A549 (cell line): ENCODE data around the gene CHST7.

ENCODE experiments used
- CHD2 ChIP-seq: fragments of 150-350 bp; IDR thresholded peaks from 2 replicates; pipeline ENCODE4 v1.6.1; 2014; ENCODE audit warnings: low read length; ENCODE audit not compliant: partially characterized antibody
- JUN ChIP-seq, 2 experiments: fragments of >200 bp; sonication (Bioruptor Twin); formaldehyde crosslinking; IDR thresholded peaks; 2 replicates in 1 of 2; 3 replicates in 1 of 2; pipeline ENCODE4 v1.6.1; 2016 to 2017
- RAD21 ChIP-seq, 2 experiments: fragments of >200 bp in 1 of 2; sonication (Bioruptor Twin) in 1 of 2; formaldehyde crosslinking in 1 of 2; IDR thresholded peaks in 1 of 2; conservative IDR thresholded peaks in 1 of 2; 2 replicates in 1 of 2; 3 replicates in 1 of 2; pipeline ENCODE4 v1.6.1; 2012 to 2018; ENCODE audit warnings: inconsistent platforms in 1 of 2
- TF ChIP-seq, protein P1 (sequence below): fragments of >200 bp; sonication (Bioruptor Twin); formaldehyde crosslinking; IDR thresholded peaks from 3 replicates; pipeline ENCODE4 v1.5.1; 2016

DNA sequence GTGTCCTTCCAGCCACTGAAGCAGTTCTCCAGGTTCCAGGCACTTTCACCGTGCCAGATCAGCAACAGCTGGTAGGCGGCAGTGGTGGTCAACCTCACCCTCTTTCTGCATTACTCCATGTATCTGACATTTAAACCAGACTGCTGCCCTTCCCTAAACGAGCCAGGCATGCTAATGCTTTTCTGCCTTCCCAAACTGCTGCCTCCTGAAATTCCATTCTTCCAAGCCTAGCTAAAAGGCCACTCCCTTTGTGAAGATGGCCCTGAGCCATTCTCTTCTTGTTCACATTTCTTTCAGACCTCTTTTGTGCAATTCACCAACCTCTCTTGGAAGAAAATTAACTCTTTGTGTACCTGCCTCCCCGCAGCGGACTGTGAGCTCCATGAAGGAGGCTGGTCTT lies 73.7 kb downstream of the CHST7 start:
- TF ChIP-seq, protein P1, sequence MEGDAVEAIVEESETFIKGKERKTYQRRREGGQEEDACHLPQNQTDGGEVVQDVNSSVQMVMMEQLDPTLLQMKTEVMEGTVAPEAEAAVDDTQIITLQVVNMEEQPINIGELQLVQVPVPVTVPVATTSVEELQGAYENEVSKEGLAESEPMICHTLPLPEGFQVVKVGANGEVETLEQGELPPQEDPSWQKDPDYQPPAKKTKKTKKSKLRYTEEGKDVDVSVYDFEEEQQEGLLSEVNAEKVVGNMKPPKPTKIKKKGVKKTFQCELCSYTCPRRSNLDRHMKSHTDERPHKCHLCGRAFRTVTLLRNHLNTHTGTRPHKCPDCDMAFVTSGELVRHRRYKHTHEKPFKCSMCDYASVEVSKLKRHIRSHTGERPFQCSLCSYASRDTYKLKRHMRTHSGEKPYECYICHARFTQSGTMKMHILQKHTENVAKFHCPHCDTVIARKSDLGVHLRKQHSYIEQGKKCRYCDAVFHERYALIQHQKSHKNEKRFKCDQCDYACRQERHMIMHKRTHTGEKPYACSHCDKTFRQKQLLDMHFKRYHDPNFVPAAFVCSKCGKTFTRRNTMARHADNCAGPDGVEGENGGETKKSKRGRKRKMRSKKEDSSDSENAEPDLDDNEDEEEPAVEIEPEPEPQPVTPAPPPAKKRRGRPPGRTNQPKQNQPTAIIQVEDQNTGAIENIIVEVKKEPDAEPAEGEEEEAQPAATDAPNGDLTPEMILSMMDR, result no peak
- TF ChIP-seq JUN (IDR thresholded peaks at IDR 0.05) (no peak), CHD2 (no peak), RAD21 (conservative IDR thresholded peaks at IDR 0.05 in 1 of 2, IDR thresholded peaks at IDR 0.05 in 1 of 2) (no peak)
